Measurements from ENCODE around the gene ITSN1.

DNA sequence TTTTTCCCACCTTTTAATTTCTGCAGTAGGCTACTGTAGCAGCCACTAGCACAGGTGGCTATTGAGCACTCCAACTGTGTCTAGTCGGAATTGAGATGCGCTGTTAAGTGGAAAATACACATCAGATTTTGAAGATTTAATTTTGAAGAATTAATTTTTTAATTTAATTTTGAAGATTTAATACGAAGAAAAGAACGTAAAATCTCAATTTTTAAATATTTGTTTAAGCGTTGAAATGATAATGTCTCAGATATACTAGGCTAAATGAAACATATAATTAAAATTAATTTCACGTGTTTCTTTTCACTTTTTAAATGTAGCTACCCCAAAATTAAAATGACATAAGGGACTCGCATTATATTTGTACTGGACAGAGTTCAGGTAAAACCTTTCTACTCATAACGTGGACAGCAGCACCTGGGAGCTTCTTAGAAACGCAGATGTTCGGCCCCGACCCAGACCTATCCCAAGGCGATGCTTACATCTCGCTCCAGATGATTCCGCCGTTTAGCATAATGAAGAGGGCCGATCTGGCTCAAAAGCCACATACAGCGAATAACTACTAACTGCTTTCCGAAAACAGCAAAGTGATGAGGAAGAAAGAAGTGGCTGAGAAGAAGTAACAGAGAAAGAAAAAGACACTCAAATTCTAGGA is 1.5 kb upstream of the ITSN1 start:
- TF ChIP-seq, protein P1, sequence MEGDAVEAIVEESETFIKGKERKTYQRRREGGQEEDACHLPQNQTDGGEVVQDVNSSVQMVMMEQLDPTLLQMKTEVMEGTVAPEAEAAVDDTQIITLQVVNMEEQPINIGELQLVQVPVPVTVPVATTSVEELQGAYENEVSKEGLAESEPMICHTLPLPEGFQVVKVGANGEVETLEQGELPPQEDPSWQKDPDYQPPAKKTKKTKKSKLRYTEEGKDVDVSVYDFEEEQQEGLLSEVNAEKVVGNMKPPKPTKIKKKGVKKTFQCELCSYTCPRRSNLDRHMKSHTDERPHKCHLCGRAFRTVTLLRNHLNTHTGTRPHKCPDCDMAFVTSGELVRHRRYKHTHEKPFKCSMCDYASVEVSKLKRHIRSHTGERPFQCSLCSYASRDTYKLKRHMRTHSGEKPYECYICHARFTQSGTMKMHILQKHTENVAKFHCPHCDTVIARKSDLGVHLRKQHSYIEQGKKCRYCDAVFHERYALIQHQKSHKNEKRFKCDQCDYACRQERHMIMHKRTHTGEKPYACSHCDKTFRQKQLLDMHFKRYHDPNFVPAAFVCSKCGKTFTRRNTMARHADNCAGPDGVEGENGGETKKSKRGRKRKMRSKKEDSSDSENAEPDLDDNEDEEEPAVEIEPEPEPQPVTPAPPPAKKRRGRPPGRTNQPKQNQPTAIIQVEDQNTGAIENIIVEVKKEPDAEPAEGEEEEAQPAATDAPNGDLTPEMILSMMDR (IDR thresholded peaks at IDR 0.05), result no peak
- no peak for TF ChIP-seq POLR2AphosphoS5 (IDR thresholded peaks at IDR 0.05)

Data from esophagus muscularis mucosa (tissue), 3 donors.